Posterior cingulate gyrus (tissue), 11 donors: ENCODE measurements around the gene STAG1.
A peak's percentile ranks its signal among the peaks of the same experiment; 100 is the strongest.
"Not testable (repeated sequence)": the region's sequence is repeated elsewhere in the genome, so short reads cannot be mapped to it uniquely, and the experiment has no call there.

ENCODE experiments used
- DNase-seq, 10 donors: peaks; one replicate each; pipeline versions ENCODE4 v3.0.0 to v3.0.0-alpha.2; 2020 to 2021; ENCODE audit warnings: mixed read lengths in 3 of 10
- intact Hi-C: fragments of 100-400 bp; cut with DNase I; formaldehyde crosslinking; loops from one replicate; pipeline ENCODE4 v1.15.1; 2023

Gene STAG1

GRCh38 chr3:136749602-136750001 lies 2.6 kb downstream of the STAG1 start:
- DNase-seq = not testable (repeated sequence)
- intact Hi-C loops = loop anchor here (5.0 kb wide), 2 partner anchors 497 to 782 kb away; partner anchors contain the start of genes PCCB and PPP2R3A

DNA sequence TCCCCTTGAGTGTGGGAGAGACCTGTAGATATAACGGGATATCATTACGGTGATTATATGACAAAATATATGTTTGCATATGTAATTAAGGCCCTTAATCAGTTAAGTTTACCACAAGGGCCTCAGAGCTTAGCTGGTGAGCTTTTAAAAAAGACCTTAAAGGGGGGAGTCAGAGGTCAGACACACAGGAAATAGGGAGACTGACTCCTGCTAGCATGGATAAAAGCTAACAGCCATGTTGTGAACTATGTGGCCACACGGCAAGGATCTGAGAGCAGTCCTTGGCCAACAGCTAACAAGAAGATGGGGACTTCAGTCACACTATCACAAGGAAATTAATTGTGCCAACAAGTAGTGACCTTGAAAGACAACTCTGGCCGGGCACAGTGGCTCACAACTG lies 3.1 kb downstream of the STAG1 start:
- no peak for DNase-seq
- intact Hi-C loops = no loop called here

DNA sequence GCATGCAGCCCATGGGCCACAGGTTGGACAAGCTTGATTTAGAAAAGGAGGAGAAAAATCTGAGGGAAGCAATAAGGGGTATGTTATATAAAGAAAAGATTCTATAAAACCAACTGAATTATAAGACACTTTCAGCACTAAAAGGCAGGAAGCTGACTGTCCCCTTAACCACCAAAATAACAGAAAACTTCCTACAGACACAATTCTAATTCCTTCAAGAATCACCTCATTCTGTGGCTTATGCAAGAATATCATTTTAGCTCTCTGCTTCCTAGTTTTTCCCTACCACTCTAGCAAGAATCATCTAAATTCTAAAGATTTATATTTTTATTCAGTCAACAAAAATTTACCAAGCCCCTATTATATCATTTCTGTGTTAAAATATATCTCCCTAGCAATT lies 6.3 kb downstream of the STAG1 start:
- intact Hi-C loops = no loop called here
- DNase-seq = no peak

DNA sequence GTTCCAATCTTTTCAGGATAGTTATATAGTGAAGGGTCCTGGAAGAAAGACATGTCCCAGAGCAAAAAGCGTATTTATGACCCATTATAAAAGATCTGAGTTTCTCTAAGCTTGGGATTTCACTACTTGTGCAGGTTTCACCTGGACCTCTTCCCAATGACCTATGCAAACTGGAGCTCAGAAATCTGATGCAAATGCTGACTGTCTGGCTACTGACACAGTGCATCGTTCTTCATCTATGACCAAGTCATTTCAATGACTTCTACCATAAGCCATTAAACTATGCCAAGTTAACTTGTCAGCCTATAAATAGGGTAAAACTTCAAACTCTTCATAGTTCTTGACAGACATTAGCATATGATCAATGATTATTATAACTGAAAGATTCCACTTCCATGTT lies 11.1 kb downstream of the STAG1 start:
- intact Hi-C loops = no loop called here
- DNase-seq = no peak

- peak in 1 of 10 donors; percentile 30 for DNase-seq
- intact Hi-C loops = no loop called here
Measured at GRCh38 chr3:136740351-136740958, 11.7 kb downstream of the STAG1 start.

DNA sequence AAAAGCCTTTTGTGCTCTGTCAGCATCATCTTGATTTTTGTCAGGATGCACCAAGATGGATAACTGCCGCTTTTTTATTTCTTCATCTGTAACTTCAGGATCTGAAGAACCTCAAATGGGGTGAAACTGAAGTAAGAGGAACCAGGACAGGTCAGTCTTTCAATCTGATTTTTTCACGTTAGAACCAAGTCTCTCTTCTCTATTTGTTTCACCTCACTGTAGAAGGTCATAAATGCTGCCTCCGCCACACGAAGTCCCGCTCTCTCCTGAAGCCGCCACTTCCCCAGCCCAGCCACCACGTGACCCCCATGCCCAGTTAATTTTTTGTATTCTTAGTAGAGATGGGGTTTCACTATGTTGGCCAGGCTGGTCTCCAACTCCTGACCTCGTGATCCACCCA lies 15.2 kb downstream of the STAG1 start:
- DNase-seq, intact Hi-C loops: not testable (repeated sequence)

- no peak for DNase-seq
- intact Hi-C loops = no loop called here
Measured at GRCh38 chr3:136735103-136735502, 17.1 kb downstream of the STAG1 start.

DNA sequence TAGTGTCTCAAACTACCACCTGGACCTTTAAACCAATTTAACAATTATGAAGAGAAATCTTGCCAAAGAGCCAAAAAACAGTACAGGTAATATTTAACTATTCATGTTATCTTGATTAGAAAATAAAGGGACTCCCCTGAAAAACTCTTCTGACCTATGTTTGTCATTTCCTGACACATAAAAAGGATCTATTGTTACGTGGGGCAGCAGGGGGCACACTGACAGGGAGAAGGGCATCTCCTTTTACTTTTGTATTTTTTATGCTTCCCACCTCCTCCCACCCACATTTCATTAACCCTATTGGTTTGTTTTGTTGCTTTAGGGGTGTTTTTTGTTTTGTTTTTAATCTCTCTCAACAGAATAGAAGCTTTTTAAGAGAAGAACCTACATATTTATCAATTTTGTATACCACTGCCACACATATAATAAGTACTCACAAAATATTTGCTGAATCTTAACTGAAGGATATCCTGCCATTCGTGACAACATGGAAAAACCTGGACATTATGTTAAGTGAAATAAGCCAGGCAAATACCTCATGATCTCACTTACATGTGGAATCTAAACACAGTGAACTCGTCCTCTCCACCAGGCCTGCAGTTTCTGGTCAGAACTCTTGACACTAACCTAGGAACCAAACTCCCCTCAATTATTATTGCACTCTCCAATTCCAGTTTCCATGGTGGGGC lies 17.7 kb downstream of the STAG1 start:
- intact Hi-C loops = no loop called here
- DNase-seq = no peak

DNA sequence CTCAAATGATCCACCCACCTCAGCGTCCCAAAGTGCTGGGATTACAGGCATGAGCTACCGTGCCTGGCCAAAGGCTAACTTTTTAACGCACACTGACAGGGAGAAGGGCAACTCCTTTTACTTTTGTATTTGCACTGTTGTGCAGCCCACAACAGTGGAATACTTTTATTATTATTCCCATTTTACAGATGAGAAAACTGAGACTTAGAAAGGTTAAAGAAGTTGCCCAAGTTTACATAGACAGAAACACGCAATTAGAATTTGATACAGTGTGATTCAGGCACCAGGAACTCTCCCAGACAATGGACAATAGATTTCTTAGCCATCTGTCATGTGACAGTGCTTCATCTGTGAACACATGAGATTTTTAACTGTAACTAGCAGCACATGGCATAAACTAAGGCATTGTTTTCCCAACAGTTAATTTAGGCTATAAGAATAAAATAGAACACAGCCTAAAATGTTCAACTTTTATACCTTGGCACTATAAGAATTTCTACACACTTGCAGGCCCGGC lies 18.8 kb downstream of the STAG1 start:
- DNase-seq = no peak
- intact Hi-C loops = no loop called here

DNA sequence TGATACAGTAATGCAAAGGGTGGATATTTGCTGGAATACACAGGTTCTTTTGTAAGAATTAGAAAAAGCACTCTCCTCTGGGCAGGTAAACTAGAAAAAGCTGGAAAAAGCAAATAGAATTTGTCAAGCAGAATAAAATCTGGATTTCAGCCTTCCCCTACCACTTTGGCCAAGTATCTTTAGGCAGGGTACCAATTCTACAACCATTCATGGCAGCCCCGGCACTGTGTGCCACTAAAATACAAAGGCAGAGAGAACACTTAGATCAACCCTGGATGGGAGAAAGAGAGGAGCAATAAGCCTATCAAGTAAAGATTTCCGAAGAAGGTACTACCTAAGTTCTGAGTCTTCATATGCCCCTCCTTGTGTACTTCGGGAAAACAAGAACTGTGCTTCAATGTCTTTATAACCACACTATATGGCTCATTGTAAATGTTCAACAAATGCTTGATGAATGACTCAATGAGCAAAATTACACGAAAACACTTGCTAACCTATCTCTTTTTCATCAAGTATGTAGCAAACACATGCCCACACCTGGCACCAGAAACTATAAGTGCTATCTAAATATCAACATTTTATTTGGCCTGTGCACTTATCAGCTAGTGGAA lies 20.8 kb downstream of the STAG1 start:
- intact Hi-C loops = no loop called here

GRCh38 chr3:136730595-136731273 lies 21.4 kb downstream of the STAG1 start:
- DNase-seq = no peak
- intact Hi-C loops = no loop called here

More for the DNA sequence above, 20.8 kb downstream of the STAG1 start:
- DNase-seq = no peak

DNA sequence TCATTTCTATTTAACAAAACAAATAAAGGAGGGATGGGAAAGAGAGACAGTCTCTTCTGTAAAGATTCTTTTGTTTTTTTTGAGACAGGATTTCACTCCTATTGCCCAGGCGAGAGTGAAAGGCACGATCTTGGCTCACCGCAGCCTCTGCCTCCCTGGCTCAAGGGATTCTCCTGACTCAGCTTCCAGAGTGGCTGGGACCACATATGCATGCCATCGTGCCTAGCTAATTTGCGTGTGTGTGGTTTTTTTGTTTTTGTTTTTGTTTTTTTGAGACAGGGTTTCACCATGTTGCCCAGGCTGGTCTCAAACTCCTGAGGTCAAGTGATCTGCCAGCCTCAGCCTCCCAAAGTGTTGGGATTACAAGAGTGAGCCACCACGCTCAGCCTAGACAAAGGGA lies 23.3 kb downstream of the STAG1 start:
- no peak for DNase-seq

GRCh38 chr3:136728473-136728872 lies 23.7 kb downstream of the STAG1 start:
- DNase-seq = no peak
- intact Hi-C loops = no loop called here

More for the DNA sequence above, 23.3 kb downstream of the STAG1 start:
- intact Hi-C loops = no loop called here

DNA sequence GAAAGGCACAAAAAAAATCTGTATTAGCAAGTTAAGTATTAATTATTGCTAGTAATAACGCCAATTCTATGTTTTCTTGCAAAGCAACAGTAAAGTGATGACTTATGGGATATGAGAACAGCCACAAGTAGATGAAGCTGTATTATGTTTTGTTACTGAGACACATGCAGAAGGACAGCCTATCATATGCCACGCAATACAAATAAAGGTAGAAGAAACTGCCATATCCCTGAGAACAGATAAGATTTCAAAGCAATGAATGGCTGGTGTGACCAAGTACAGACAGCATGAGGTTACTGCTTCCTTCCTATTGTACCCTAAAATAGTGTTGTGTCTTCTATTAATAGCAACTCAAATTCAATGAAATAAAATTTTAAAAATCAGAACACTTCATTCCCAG lies 26.7 kb downstream of the STAG1 start:
- intact Hi-C loops = no loop called here
- no peak for DNase-seq

- intact Hi-C loops, DNase-seq: not testable (repeated sequence)
Measured at GRCh38 chr3:136722916-136723315, 29.3 kb downstream of the STAG1 start.

- intact Hi-C loops, DNase-seq: not testable (repeated sequence)
Measured at GRCh38 chr3:136722399-136722798, 29.8 kb downstream of the STAG1 start.

DNA sequence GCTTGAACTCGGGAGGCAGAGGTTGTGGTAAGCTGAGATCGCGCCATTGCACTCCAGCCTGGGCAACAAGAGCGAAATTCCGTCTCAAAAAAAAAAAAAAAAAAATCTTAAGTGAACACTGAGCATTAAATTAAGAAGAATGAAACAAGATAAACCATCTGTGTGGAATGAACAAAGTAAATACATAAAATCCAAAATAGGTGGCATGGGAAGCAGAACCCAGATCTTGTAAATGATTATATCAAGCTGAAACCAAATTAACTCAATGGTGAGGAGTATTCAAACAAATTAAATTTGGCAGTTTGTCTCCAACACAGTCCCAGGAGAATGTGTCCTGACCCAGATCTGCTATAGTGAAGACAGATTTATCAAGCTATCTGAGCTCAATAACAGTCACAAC lies 32.1 kb downstream of the STAG1 start:
- DNase-seq = no peak
- intact Hi-C loops = no loop called here

- no peak for DNase-seq
- intact Hi-C loops = no loop called here
Measured at GRCh38 chr3:136716629-136717028, 35.5 kb downstream of the STAG1 start.

- no peak for DNase-seq
- intact Hi-C loops = no loop called here
Measured at GRCh38 chr3:136714020-136714419, 38.2 kb downstream of the STAG1 start.

DNA sequence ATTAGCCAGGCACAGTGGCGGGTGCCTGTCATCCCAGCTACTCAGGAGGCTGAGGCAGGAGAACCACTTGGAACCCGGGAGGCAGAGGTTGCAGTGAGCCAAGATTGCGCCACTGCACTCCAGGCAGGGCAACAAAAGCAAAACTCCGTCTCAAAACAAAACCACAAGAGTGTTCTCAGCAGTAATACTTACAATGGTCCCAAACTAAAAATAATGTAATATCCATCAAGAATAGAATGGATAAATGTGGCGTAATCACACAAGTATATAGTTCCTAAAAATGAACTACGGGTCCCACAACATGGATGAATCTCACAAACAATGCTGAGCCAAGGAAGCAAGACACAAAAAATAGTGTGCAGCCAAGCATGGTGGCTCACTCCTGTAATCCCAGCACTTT lies 39.2 kb downstream of the STAG1 start:
- DNase-seq = no peak
- intact Hi-C loops = no loop called here

- intact Hi-C loops, DNase-seq: not testable (repeated sequence)
Measured at GRCh38 chr3:136711888-136712287, 40.3 kb downstream of the STAG1 start.
